ENCODE data around the gene NPHP4. TPM values are rescaled to one million over a fixed set of nuclear protein-coding genes. Genes with fewer than 3 reads are reported as not detected.
A peak's percentile ranks its signal among the peaks of the same experiment; 100 is the strongest.

Gene NPHP4
- total and polyA plus RNA-seq, 2 experiments from 2014 or later, result 6.4 to 12.7 TPM

DNA sequence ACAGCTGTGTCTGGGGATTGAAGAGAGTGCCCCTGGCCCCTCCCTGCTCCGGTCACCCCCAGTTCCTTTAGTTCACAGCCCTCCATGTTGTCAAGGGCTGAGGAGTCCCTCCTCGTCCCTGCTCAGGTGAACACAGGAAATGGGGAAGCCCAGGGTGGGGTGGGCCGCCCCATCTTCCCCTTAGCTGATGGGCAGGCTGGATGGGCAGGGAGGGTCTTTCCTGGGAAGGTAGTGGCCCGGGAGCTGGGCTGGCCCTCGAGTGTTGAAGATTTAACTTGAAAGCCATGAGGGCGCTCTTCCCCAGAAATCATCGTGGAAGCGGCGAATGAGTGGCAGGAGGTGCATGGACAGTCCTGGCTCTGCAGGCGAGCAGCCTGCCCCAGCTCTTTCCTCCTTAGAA is 18.3 kb upstream of the NPHP4 start:
- TF ChIP-seq, protein P1, sequence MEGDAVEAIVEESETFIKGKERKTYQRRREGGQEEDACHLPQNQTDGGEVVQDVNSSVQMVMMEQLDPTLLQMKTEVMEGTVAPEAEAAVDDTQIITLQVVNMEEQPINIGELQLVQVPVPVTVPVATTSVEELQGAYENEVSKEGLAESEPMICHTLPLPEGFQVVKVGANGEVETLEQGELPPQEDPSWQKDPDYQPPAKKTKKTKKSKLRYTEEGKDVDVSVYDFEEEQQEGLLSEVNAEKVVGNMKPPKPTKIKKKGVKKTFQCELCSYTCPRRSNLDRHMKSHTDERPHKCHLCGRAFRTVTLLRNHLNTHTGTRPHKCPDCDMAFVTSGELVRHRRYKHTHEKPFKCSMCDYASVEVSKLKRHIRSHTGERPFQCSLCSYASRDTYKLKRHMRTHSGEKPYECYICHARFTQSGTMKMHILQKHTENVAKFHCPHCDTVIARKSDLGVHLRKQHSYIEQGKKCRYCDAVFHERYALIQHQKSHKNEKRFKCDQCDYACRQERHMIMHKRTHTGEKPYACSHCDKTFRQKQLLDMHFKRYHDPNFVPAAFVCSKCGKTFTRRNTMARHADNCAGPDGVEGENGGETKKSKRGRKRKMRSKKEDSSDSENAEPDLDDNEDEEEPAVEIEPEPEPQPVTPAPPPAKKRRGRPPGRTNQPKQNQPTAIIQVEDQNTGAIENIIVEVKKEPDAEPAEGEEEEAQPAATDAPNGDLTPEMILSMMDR (IDR thresholded peaks at IDR 0.05; ENCODE audit: low read depth, low read length), result no peak
- no peak for DNase-seq (ENCODE audit: low read depth in 1 of 2, low spot score in 1 of 2)

GRCh38 chr1:6009120-6010040 is 17.2 kb upstream of the NPHP4 start:
- H3K4me3 ChIP-seq, result no peak overlapping the region
- peaks cover 5% of the 10 kb centered on the region for H3K4me1 ChIP-seq (ENCODE audit: low read depth)
- TF ChIP-seq, protein P1 (IDR thresholded peaks at IDR 0.05; ENCODE audit: low read depth, low read length), result no peak
- DNase-seq (ENCODE audit: low read depth in 1 of 2, low spot score in 1 of 2), result peak in 1 of 2 donors; percentile 54
- no peaks in the 10 kb centered on the region for H3K9me3 ChIP-seq (ENCODE audit: low read depth)
- no peak overlapping the region for H3K27ac ChIP-seq
- no peaks in the 10 kb centered on the region for H3K36me3 ChIP-seq
- H3K27me3 ChIP-seq, result no peaks in the 10 kb centered on the region

More for the DNA sequence above, 18.3 kb upstream of the NPHP4 start:
- H3K27me3 ChIP-seq, result no peaks in the 10 kb centered on the region
- no peaks in the 10 kb centered on the region for H3K36me3 ChIP-seq
- no peak overlapping the region for H3K4me3 ChIP-seq
- H3K9me3 ChIP-seq (ENCODE audit: low read depth), result no peaks in the 10 kb centered on the region
- H3K4me1 ChIP-seq (ENCODE audit: low read depth), result peaks cover 5% of the 10 kb centered on the region
- H3K27ac ChIP-seq, result no peak overlapping the region

DNA sequence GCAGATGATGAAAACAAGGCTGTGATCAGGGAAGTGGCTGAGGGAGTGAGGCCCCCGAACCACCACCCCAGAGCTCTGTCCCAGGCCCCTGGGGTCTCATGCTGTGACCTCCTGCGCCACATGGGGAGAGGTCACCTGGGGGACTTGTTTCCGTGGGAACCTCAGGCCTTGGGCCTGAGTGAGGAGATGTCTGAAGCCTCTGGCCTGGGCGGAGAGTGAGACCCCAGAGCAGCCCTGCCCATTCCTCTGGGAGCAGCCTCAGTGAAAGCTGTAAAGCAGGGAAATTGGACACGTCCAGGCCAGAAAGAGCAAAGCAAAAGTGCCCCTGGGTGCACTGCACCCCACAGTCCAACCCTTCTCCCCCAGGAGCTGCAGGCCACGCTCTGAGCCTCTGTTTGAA is 16.5 kb upstream of the NPHP4 start:
- DNase-seq (ENCODE audit: low read depth in 1 of 2, low spot score in 1 of 2), result no peak
- TF ChIP-seq, protein P1 (IDR thresholded peaks at IDR 0.05; ENCODE audit: low read depth, low read length), result no peak
- peaks cover 5% of the 10 kb centered on the region for H3K4me1 ChIP-seq (ENCODE audit: low read depth)
- H3K4me3 ChIP-seq, result no peak overlapping the region
- no peak overlapping the region for H3K27ac ChIP-seq
- H3K9me3 ChIP-seq (ENCODE audit: low read depth), result no peaks in the 10 kb centered on the region
- no peaks in the 10 kb centered on the region for H3K36me3 ChIP-seq
- no peaks in the 10 kb centered on the region for H3K27me3 ChIP-seq

- H3K9me3 ChIP-seq (ENCODE audit: low read depth), result no peaks in the 10 kb centered on the region
- H3K27ac ChIP-seq, result no peak overlapping the region
- no peak for DNase-seq (ENCODE audit: low read depth in 1 of 2, low spot score in 1 of 2)
- no peaks in the 10 kb centered on the region for H3K36me3 ChIP-seq
- peaks cover 7% of the 10 kb centered on the region for H3K4me1 ChIP-seq (ENCODE audit: low read depth)
- H3K4me3 ChIP-seq, result no peak overlapping the region
- H3K27me3 ChIP-seq, result no peaks in the 10 kb centered on the region
- TF ChIP-seq, protein P1 (IDR thresholded peaks at IDR 0.05; ENCODE audit: low read depth, low read length), result no peak
These were observed 15.8 kb upstream of the NPHP4 start for GRCh38 chr1:6008084-6008415.

DNA sequence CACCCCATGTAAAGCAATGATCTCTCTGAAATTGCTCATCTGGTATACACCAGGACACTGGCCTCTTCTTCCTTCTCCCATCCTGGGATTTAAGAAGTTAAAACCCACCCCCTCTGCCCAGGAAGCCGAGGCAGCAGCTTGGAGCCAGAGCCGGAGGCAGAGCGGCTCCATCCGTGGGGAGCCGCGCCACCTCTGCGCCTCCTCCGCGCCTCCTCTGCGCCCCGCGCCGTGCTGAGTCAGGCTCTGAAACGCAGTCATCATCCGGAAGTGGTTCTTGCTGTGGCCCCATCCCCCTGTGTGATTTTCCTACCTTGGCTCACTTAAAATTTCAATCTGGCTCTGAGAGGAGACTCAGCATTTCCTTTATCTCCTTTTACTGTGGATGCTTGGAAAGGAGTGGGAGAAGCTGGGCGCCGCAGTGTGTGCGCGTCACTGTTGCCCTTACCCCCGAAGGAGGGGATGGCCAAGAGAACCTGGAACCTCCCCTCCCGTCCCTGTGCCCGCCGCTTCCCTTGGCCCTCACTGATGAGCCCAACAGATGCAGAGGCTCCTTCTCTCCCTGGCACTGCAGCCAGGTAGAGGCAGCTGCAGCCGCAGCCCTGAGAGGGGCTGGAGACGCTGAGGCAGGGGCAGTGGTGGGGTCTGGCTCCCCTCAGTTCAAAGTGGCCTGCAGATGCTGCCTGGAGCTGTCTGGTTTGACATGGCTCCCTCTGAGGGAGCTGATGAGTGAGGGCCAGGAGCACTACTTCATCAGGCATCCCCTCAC is 15.3 kb upstream of the NPHP4 start:
- peak in 1 of 2 donors; percentile 72 for DNase-seq (ENCODE audit: low read depth in 1 of 2, low spot score in 1 of 2)
- TF ChIP-seq, protein P1 (IDR thresholded peaks at IDR 0.05; ENCODE audit: low read depth, low read length), result no peak
- Histone ChIP-seq H3K27ac (no peak overlapping the region), H3K4me1 (ENCODE audit: low read depth) (peaks cover 13% of the 10 kb centered on the region), H3K9me3 (ENCODE audit: low read depth) (no peaks in the 10 kb centered on the region), H3K36me3 (no peaks in the 10 kb centered on the region), H3K4me3 (no peak overlapping the region), H3K27me3 (no peaks in the 10 kb centered on the region)

All from cardiac muscle cell (in vitro differentiated cells and primary cell).